Endometrium (tissue), 2 donors: Measurements from ENCODE around the gene CSPG4.

ENCODE experiments used
- FAIRE-seq: peaks from 2 replicates; lab custom pipeline; 2012; peaks lifted over from hg19 to GRCh38; lab: Jason Lieb, UNC
- donor health status: control.
- donor health status: control.

The CSPG4 gene

GRCh38 chr15:75669191-75669878 is 43.3 kb downstream of the CSPG4 start:
- no peak for FAIRE-seq

DNA sequence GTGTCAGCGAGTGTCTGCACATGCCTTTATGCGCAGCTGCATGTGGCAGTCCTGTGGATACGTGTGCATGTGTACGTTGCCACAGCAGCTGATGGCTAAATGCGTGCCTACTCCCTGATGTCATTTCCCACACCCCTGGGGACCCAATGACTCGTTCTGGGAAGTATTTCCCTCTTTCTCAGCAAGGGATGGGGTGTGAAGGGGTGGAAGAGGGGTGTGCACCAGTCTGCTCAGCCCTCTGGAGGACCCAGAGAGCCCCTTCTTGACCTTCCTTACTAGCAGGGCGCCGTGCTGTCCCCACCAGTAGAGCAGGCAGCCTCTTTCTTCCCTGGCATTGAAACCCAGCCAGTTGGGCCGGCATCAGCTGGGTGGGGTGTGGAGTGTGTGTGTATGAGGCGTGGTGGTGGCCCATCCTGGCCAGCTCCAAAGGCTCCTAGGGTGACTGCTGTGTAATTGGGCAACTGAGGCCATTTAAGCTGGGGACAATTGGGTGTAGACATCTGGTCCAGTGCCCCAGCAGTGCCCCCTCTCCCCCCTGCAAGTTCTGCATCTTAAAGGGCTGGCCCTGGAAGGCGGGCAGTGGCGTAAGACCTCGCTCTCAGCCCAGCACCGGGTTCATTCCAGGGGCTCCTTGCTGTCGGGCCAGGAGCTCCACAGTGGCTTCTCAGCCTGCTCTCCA is 45.7 kb downstream of the CSPG4 start:
- FAIRE-seq = no peak

DNA sequence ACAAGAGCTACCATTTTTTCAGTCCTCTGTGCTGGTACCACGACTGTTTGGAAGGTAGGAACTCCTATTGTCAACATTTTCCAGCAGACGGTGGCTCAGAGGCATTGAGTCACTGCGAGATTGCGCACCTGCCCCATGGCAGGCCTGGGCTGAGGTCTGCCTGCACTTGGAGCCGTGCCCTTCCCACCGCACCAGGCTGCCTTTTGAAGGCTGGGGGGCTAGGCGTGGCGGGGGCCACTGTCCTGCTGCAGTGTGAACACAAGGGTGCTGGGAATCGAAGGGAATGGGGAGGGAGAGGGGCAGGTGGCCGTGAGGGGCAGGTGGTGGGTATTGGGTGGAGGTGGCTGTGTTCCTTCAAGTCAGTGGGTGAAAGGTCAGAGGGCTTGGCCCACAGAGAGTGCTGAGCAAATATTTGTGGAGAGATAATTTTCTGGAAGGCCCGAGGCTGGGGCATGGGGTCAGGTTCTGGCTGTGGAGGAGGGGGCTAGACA is 48.7 kb downstream of the CSPG4 start:
- FAIRE-seq = no peak

DNA sequence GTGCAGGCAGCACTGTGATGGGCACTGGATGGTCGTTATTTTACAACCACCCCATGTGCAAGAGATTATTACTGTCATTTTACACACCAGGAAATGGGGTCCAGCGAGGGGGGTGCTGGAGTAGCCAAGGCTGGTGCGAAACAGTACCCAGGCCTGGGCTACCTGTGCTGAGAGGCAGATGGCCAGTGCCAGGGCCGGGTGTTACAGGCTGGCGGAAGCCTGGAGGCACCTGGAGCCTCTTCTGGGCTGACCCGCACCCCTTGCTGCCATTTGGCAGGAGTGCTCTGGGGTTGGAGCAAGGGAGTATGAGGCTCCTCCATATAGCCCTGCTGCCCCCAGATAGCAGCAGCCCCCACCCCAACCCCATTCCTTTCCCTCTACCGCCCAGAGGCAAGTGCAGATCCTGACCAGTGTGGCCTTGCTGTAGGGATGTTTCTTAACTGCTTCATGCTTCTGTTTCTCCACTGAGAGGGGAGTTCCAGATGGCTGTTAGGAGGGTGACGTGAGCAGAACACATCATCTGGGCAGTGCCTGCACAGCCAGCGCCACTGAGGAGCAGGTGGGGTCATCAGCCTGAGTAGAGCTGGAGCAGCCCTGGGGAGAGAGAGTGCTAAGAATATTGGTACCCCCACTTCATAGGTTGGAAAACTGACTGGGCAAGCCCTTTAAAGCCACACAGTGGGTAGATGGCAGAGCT is 49.7 kb downstream of the CSPG4 start:
- no peak for FAIRE-seq

GRCh38 chr15:75661756-75662140 is 50.9 kb downstream of the CSPG4 start:
- FAIRE-seq = no peak

GRCh38 chr15:75661100-75661755 is 51.4 kb downstream of the CSPG4 start:
- FAIRE-seq = no peak

- no peak for FAIRE-seq
These were observed 52.6 kb downstream of the CSPG4 start for GRCh38 chr15:75659928-75660645.

GRCh38 chr15:75659141-75659771 is 53.4 kb downstream of the CSPG4 start:
- FAIRE-seq = no peak

- no peak for FAIRE-seq
These were observed 55.8 kb downstream of the CSPG4 start for GRCh38 chr15:75656813-75657212.

GRCh38 chr15:75656331-75656730 is 56.3 kb downstream of the CSPG4 start:
- no peak for FAIRE-seq

GRCh38 chr15:75655931-75656330 is 56.7 kb downstream of the CSPG4 start:
- no peak for FAIRE-seq

GRCh38 chr15:75654201-75654907 is 58.3 kb downstream of the CSPG4 start:
- FAIRE-seq = no peak

- FAIRE-seq = no peak
These were observed 59.2 kb downstream of the CSPG4 start for GRCh38 chr15:75653347-75653913.

- no peak for FAIRE-seq
These were observed 60.7 kb downstream of the CSPG4 start for GRCh38 chr15:75651810-75652543.

DNA sequence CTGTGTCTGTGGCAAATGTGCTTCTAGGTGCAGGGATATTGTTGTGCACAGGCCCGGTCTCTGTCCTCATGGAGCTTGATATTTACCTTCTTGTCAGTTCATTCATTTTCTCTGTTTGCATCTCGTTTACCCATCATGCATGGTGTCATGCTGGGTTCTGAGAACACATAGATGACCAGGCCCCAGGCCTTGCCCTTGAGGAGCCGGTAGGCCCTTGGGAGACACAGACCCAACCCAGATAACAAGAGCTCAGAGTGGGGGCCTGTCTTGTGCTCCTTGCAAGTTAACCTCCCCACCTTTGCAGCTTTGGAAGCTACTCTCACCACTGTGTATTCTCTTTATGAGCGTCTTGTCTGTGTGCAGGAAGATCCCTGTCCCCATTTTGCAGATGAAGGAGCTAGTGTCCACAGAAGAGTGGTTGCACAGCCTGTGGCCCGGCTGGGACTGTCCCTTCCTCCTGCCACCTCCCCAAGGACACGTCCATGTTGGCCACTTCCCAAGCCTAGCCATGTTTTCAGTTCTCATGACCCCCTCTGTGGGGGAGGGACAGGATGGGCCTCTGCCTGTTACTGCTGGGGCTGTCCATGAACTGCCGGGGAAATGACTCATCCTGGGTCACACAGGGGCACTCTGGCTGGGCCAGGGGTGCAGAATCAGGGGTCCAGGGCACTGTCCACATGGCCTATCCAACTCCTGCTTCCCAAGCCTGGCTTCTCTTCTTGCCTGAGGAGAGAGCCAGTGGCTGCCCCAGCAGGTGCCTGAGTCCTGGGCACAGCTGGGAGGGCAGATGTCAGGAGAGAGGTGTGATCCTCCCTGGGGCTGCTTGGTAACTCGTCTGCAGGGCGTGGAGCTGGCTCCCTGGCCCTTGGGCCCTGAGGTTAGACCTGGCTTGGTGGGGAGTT is 61.5 kb downstream of the CSPG4 start:
- no peak for FAIRE-seq

DNA sequence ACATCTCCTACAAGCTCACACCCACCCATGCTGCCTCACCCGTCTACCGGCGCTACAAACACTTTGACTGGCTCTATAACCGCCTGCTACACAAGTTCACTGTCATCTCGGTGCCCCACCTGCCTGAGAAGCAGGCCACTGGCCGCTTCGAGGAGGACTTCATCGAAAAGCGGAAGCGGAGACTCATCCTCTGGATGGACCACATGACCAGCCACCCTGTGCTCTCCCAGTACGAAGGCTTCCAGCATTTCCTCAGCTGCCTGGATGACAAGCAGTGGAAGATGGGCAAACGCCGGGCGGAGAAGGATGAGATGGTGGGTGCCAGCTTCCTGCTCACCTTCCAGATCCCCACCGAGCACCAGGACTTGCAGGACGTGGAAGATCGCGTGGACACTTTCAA is 62.8 kb downstream of the CSPG4 start:
- no peak for FAIRE-seq

- FAIRE-seq = no peak
These were observed 63.4 kb downstream of the CSPG4 start for GRCh38 chr15:75649045-75649761.
